NB4 (cell line): ENCODE data around the gene ENDOU.

Source experiments
- DNase-seq: peaks from one replicate; pipeline ENCODE4 v3.0.0; 2010; ENCODE audit warnings: low read depth
- H3K4me3 ChIP-seq: one replicate; pipeline ENCODE4 v1.5.1; 2011; ENCODE audit warnings: mild to moderate bottlenecking, low read depth, low read length, moderate library complexity
- CTCF ChIP-seq: IDR thresholded peaks from one replicate; pipeline ENCODE4 v1.5.1; 2012; ENCODE audit warnings: low read depth, low read length
- MAX ChIP-seq: IDR thresholded peaks from 2 replicates; pipeline ENCODE4 v1.6.1; 2011; ENCODE audit warnings: low read depth, low read length
- MYC ChIP-seq: IDR thresholded peaks from 2 replicates; pipeline ENCODE4 v1.6.1; 2011; ENCODE audit warnings: low read depth, low read length
- POLR2A ChIP-seq: IDR thresholded peaks from 2 replicates; pipeline ENCODE4 v1.6.1; 2011; ENCODE audit warnings: mild to moderate bottlenecking; ENCODE audit not compliant: insufficient read length; ENCODE audit errors: extremely low read depth

Gene ENDOU

GRCh38 chr12:47732504-47732903 is 7.2 kb upstream of the ENDOU start:
- DNase-seq, result no peak
- no peak overlapping the region for H3K4me3 ChIP-seq
- TF ChIP-seq CTCF (no peak), POLR2A (no peak), MAX (no peak), MYC (no peak)

GRCh38 chr12:47731723-47732122 is 6.4 kb upstream of the ENDOU start:
- no peak overlapping the region for H3K4me3 ChIP-seq
- TF ChIP-seq CTCF (no peak), MAX (no peak), MYC (no peak), POLR2A (no peak)
- DNase-seq, result no peak

GRCh38 chr12:47730341-47730744 is 5.1 kb upstream of the ENDOU start:
- DNase-seq, result no peak
- TF ChIP-seq POLR2A (no peak), MAX (no peak), MYC (no peak), CTCF (no peak)
- H3K4me3 ChIP-seq, result no peak overlapping the region

GRCh38 chr12:47729233-47729632 is 3.9 kb upstream of the ENDOU start:
- TF ChIP-seq POLR2A, result no peak
- TF ChIP-seq MAX, result no peak
- no peak for TF ChIP-seq CTCF
- TF ChIP-seq MYC, result no peak
- no peak overlapping the region for H3K4me3 ChIP-seq
- DNase-seq, result no peak

GRCh38 chr12:47725893-47726292 is 603 bp upstream of the ENDOU start:
- TF ChIP-seq MAX (peak; percentile 91), POLR2A (no peak), MYC (peak; percentile 93), CTCF (no peak)
- no peak overlapping the region for H3K4me3 ChIP-seq
- DNase-seq, result peak; percentile 74
